Small intestine (tissue), 7 donors: ENCODE results near the gene CLEC18C. TPM values are rescaled to one million over a fixed set of nuclear protein-coding genes. Genes with fewer than 3 reads are reported as not detected.
"Not testable (repeated sequence)": the region's sequence is repeated elsewhere in the genome, so short reads cannot be mapped to it uniquely, and the experiment has no call there.

Experiments
- DNase-seq, 2 donors: peaks; one replicate each; pipeline versions ENCODE4 v3.0.0 to v3.0.0-alpha.2; 2013
- FAIRE-seq: peaks from 2 replicates; lab custom pipeline; 2012; peaks lifted over from hg19 to GRCh38; lab: Jason Lieb, UNC
- H3K27ac ChIP-seq, 3 donors: one replicate each; pipeline ENCODE4 v1.5.1; 2013; ENCODE audit warnings: low read length in 2 of 3, mild to moderate bottlenecking in 2 of 3, control low read depth in 1 of 3, inconsistent platforms in 1 of 3, low read depth in 1 of 3, moderate library complexity in 1 of 3
- H3K27me3 ChIP-seq, 3 donors: one replicate each; pipeline ENCODE4 v1.6.1; 2013; ENCODE audit warnings: low read length in 3 of 3, inconsistent platforms in 1 of 3; ENCODE audit not compliant: control insufficient read depth in 3 of 3, insufficient read depth in 3 of 3
- H3K36me3 ChIP-seq, 3 donors: one replicate each; pipeline ENCODE4 v1.6.1; 2013; ENCODE audit warnings: low read length in 3 of 3, inconsistent platforms in 1 of 3, low read depth in 1 of 3, mild to moderate bottlenecking in 1 of 3, moderate library complexity in 1 of 3; ENCODE audit not compliant: control insufficient read depth in 3 of 3, insufficient read depth in 2 of 3
- H3K4me1 ChIP-seq, 3 donors: one replicate each; pipeline ENCODE4 v1.6.1; 2013; ENCODE audit warnings: low read length in 2 of 3, inconsistent platforms in 1 of 3, low read depth in 1 of 3, mild to moderate bottlenecking in 1 of 3, moderate library complexity in 1 of 3; ENCODE audit not compliant: control insufficient read depth in 3 of 3, insufficient read depth in 2 of 3
- H3K4me3 ChIP-seq, 3 donors: one replicate each; pipeline ENCODE4 v1.5.1; 2013; ENCODE audit warnings: low read length in 3 of 3, control low read depth in 1 of 3, inconsistent platforms in 1 of 3, low read depth in 1 of 3, mild to moderate bottlenecking in 1 of 3, moderate library complexity in 1 of 3
- H3K9me3 ChIP-seq, 2 donors: one replicate each; pipeline ENCODE4 v1.6.1; 2013; ENCODE audit warnings: low read depth in 1 of 2, low read length in 1 of 2; ENCODE audit not compliant: control insufficient read depth in 2 of 2, insufficient read depth in 1 of 2
- WGBS, 3 donors: extraction: QIAGEN DNeasy Blood & Tissue Kit; methylation state at CpG; one replicate each; pipeline ENCODE4 v1.1.7; 2013; 5-methylcytosine and 5-hydroxymethylcytosine counted together
- polyA plus RNA-seq, 4 donors: library from polyadenylated mRNA; stranded (reverse) in 3 of 4; unstranded in 1 of 4; fragments of 200-250 nt in 3 of 4; fragments of 120-200 nt in 1 of 4; gene quantifications; one replicate each; pipeline versions ENCODE4 v1.2.1 to v1.2.3, GENCODE V29; 2013
- donor health status: healthy with polysubstance abuse.
- donor health status: control.
- donor health status: control.
- donor health status: Bipolar disorder and iron deficiency.
- donor health status: healthy.

CLEC18C gene
- polyA plus RNA-seq, 4 donors, result 0.18 to 3.1 (median 0.43) TPM; not detected in 1

DNA sequence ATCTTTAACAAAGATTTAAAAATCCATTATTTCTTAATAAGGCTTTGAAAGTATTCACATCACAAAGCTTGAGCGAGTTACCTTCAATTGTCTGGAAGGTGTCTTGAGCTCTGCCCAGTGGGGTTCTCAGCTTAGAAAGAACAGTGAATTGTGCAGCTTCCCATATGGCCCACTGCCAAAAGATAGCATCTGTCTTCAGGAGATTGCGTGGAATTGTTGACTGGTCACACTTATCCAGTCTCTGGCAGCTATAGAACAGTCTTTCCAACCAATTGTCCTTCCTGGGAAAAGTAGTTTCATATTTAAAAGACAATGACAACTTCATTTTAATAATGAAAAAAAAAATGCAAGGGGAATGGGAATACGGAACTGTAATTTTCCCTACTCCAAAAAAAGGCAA is 58.2 kb downstream of the CLEC18C start:
- WGBS, 3 donors, result 51 to 73% (median 60%) methylated on average over 2 of the region's 3 CpGs
- not testable (repeated sequence) for H3K4me3 ChIP-seq, DNase-seq, H3K36me3 ChIP-seq, H3K9me3 ChIP-seq, FAIRE-seq, H3K27me3 ChIP-seq, H3K27ac ChIP-seq, H3K4me1 ChIP-seq

Other genes starting within 250 kb of the CLEC18C start
- 1 to 10 TPM in 3 of 4 donors, under 1 TPM in 1; 0.87 to 8.1 (median 2.9) TPM for gene CLEC18A, start 222.5 kb upstream of the CLEC18C start, polyA plus RNA-seq
- gene PDPR, start 59.5 kb upstream of the CLEC18C start, polyA plus RNA-seq, result 10 to 100 TPM in 1 of 4 donors, 1 to 10 TPM in 3; 4.3 to 26.6 (median 6.8) TPM
- 10 to 100 TPM in 3 of 4 donors, 1 to 10 TPM in 1; 6.3 to 12.9 (median 11.3) TPM for gene EXOSC6, start 78.2 kb downstream of the CLEC18C start, polyA plus RNA-seq
- 10 to 100 TPM; 21.7 to 56.8 (median 45.4) TPM for gene AARS1, start 115.7 kb downstream of the CLEC18C start, polyA plus RNA-seq
- 10 to 100 TPM; 21.3 to 28.9 (median 27.7) TPM for gene DDX19B, start 125.4 kb downstream of the CLEC18C start, polyA plus RNA-seq
- gene DDX19A, start 173.1 kb downstream of the CLEC18C start, polyA plus RNA-seq, result 10 to 100 TPM; 11.0 to 27.8 (median 18.4) TPM